Measurements from ENCODE around the gene HNRNPR.

- TF ChIP-seq CTCF (IDR thresholded peaks at IDR 0.05): no peak
- TF ChIP-seq EP300 (IDR thresholded peaks at IDR 0.05): no peak
Observed at GRCh38 chr1:23362218-23362713, 18.2 kb upstream of the HNRNPR start.
